CMK (cell line): ENCODE measurements around the gene MRPL48.
"Not testable (repeated sequence)": the region's sequence is repeated elsewhere in the genome, so short reads cannot be mapped to it uniquely, and the experiment has no call there.

Source experiments
- DNase-seq: peaks from one replicate; pipeline ENCODE4 v3.0.0-alpha.2; 2010; ENCODE audit warnings: low read depth

The MRPL48 gene

GRCh38 chr11:73839123-73839457 lies 51.4 kb downstream of the MRPL48 start:
- DNase-seq, result no peak

GRCh38 chr11:73851046-73851764 lies 63.5 kb downstream of the MRPL48 start:
- DNase-seq, result peak; percentile 40

- no peak for DNase-seq
These were observed 64.4 kb downstream of the MRPL48 start for GRCh38 chr11:73852049-73852448.

- no peak for DNase-seq
These were observed 67.0 kb downstream of the MRPL48 start for GRCh38 chr11:73854680-73855079.

GRCh38 chr11:73856031-73856567 lies 68.4 kb downstream of the MRPL48 start:
- DNase-seq, result no peak

- DNase-seq, result no peak
These were observed 72.0 kb downstream of the MRPL48 start for GRCh38 chr11:73859671-73860070.

GRCh38 chr11:73860202-73860601 lies 72.5 kb downstream of the MRPL48 start:
- no peak for DNase-seq

GRCh38 chr11:73862986-73863385 lies 75.3 kb downstream of the MRPL48 start:
- no peak for DNase-seq

- DNase-seq, result no peak
These were observed 78.5 kb downstream of the MRPL48 start for GRCh38 chr11:73866095-73866579.

- DNase-seq, result no peak
These were observed 78.9 kb downstream of the MRPL48 start for GRCh38 chr11:73866586-73866996.

- DNase-seq, result no peak
These were observed 81.8 kb downstream of the MRPL48 start for GRCh38 chr11:73869332-73869949.

GRCh38 chr11:73870261-73870660 lies 82.6 kb downstream of the MRPL48 start:
- DNase-seq, result no peak

- no peak for DNase-seq
These were observed 85.2 kb downstream of the MRPL48 start for GRCh38 chr11:73872749-73873357.

GRCh38 chr11:73875380-73875779 lies 87.7 kb downstream of the MRPL48 start:
- DNase-seq, result peak; percentile 29

- DNase-seq, result no peak
These were observed 88.2 kb downstream of the MRPL48 start for GRCh38 chr11:73875840-73876239.

GRCh38 chr11:73876424-73877310 lies 89.0 kb downstream of the MRPL48 start, which contains the start of the genes COA4 and PAAF1:
TSS of gene COA4 (minus strand) at chr11:73876846. CDS start at chr11:73873378, 3,468 bp downstream.
TSS of gene PAAF1 (plus strand) at chr11:73876999. CDS start at chr11:73877022, 23 bp downstream.
- peak; percentile 99 for DNase-seq

GRCh38 chr11:73878771-73879170 lies 91.1 kb downstream of the MRPL48 start:
- no peak for DNase-seq

- DNase-seq, result not testable (repeated sequence)
These were observed 92.8 kb downstream of the MRPL48 start for GRCh38 chr11:73880449-73880848.

- no peak for DNase-seq
These were observed 96.2 kb downstream of the MRPL48 start for GRCh38 chr11:73883856-73884255.

- no peak for DNase-seq
These were observed 100.6 kb downstream of the MRPL48 start for GRCh38 chr11:73888244-73888643.

- no peak for DNase-seq
These were observed 101.3 kb downstream of the MRPL48 start for GRCh38 chr11:73889019-73889418.

- DNase-seq, result no peak
These were observed 101.9 kb downstream of the MRPL48 start for GRCh38 chr11:73889536-73889935.
